Left hindlimb (tissue), 1 donor: ENCODE data around the gene FHAD1.

ENCODE experiments used
- DNase-seq: peaks from one replicate; pipeline ENCODE4 v3.0.0-alpha.2; 2018

The FHAD1 gene

GRCh38 chr1:15309687-15310086 is 62.7 kb downstream of the FHAD1 start:
- DNase-seq, result no peak

DNA sequence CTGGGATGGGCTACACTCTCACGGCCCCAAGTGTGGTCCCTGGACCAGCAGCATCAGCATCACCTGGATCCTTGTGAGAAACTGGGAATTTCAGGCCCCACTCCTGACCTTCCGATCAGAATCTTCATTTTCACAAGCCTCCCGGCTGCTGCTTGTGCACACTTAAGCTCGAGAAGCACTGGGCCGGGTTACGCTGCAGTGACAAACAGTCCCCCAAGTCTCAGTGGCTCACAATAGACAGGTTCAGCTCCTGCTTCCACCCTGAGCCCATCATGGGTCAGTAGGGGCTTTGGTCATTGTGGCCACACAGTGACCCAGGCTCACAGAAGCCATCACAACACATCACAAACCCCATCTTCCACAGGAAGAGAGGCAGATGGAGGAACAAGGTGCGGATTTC is 63.5 kb downstream of the FHAD1 start:
- no peak for DNase-seq

- no peak for DNase-seq
These were observed 64.2 kb downstream of the FHAD1 start for GRCh38 chr1:15311122-15311822.

DNA sequence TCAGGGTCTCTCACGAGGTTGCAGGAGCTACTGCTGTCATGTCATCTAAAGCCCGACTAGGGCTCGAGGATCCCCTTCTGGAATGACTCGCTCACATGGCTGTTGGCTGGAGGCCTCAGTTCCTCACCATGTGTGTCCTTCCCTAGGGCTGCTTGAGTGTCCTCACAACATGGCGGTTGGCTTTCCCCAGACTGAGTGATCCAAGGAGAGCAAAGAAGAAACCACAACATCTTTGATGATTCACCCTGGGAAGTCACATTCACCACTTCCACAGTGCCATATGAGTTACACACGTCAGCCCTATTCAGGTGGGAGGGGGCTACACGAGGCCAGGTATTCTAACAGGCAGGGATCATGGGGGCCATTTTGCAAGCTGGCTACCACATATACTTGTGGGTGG is 64.9 kb downstream of the FHAD1 start:
- no peak for DNase-seq

DNA sequence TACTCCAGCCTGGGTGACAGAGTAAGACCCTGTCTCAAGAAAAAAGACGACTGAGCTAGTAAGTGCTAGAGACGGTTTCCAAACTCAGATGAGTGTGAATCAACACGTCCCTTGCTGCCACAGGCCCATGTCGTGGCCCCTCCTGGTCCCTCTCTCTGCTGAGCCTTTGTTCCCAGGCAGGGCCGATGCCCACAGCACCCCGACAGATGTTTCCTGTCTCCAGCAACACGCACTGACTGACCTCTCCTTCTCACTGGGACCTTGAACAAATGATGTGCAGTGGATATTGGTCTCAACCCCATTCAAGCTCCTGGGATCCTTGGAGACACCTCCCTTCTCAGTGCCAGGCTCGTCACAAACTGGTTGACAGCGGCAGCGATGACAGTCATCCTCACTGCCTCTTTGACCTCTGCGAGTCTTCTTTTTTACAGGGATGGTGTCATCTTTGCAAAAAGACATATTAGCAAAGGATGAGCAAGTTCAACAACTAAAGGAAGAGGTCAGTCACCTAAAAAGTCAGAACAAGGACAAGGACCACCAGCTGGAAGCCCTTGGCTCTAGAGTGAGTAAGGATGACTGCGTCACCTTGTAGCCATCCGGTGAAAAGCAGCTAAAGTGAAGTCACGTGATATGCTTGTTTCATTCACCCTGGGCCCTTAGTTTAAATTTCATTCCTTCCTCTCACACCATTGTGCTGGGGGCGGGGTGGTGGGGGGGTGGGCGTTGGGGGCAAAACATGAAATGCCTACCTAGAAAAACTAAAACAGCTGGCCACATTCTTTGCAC is 65.8 kb downstream of the FHAD1 start:
- no peak for DNase-seq

GRCh38 chr1:15314328-15315281 is 67.6 kb downstream of the FHAD1 start:
- DNase-seq, result peak; percentile 20

DNA sequence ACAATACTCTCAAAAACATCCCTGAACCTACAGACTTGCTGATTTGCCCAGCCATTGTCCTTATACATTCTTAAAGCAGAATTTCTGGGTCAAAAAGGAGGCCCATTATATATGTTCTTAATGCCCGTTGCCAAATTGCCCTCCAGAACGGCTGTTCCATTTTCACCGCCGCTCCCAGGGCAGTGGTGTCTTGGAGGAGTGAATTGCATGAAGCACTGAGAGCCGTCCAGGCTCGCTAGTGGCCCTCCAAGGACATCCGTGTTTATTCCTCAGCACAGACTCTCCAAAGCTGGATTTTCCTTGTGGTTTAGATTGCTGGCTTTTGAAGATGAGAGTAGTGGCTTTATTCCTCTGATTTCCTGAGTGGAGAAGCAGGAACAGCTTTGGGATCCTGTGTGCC is 68.8 kb downstream of the FHAD1 start:
- DNase-seq, result no peak

- peak; percentile 15 for DNase-seq
These were observed 69.5 kb downstream of the FHAD1 start for GRCh38 chr1:15316510-15316909.

DNA sequence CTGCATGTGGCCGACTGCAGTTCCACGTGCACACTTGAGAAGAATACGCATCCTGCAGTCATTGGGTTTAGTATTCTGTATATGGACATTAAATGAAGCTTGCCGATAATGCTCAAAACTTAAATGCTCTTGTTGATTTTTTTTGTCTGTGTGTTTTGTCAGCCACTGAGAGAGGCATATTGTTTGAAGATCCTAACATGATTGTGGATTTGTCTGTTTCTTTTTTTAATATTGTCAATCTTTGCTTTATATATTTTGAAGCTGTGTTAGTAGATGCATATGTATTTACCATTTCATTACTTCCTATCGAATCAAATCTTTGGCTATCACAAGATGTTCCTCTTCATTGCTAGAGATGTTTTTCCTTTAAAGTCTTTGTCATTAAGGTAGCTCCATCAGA is 73.2 kb downstream of the FHAD1 start:
- DNase-seq, result no peak

DNA sequence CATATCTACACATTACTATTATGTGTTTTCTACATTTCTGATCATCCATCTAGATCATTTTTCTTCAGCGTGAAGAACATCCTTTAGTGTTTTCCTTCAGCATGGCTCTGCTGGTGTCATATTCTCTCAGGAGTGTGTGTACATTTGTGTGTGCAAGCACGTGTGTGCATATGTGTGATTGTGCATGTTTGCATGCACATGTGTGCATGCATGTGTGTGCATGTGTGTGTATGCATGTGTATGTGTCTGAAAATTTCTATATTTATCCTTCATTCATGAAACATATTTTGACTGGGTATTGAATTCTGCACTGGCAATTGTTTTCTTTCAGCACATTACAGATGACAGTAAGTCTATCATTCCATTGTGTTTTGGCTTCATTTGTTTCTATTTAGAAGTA is 74.6 kb downstream of the FHAD1 start:
- DNase-seq, result no peak

- peak; percentile 22 for DNase-seq
These were observed 75.8 kb downstream of the FHAD1 start for GRCh38 chr1:15322648-15323350.

DNA sequence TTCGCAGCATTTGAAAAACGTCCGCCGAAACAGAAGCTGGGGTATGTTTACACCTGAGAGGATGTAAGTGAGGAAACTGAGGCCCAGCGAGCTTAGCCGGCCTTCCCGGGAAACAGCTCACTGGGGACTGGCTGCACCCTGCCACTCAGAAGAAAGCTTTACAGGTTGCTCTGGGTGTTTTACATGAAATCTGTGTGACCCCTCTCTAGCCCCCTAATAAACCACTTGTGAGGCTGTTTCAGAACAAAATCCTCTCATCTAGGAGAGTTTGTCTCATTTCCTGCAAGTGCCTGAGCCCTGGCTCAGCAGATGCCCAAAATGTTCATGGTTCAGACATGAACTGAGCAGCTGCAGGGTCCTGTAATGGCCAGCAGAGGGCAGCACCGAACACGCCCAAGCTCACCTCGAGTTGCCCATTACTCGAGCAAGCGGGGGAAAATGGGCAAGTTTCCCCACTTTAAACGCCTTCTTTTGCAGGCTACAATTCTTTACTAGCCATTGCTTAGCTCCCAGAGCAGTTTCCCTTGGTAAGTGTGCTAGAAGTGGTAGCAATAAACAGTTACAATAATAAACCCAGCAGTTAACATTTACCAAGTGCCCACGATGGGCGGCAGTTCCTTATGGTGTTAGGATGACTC is 76.4 kb downstream of the FHAD1 start:
- DNase-seq, result peak; percentile 78

DNA sequence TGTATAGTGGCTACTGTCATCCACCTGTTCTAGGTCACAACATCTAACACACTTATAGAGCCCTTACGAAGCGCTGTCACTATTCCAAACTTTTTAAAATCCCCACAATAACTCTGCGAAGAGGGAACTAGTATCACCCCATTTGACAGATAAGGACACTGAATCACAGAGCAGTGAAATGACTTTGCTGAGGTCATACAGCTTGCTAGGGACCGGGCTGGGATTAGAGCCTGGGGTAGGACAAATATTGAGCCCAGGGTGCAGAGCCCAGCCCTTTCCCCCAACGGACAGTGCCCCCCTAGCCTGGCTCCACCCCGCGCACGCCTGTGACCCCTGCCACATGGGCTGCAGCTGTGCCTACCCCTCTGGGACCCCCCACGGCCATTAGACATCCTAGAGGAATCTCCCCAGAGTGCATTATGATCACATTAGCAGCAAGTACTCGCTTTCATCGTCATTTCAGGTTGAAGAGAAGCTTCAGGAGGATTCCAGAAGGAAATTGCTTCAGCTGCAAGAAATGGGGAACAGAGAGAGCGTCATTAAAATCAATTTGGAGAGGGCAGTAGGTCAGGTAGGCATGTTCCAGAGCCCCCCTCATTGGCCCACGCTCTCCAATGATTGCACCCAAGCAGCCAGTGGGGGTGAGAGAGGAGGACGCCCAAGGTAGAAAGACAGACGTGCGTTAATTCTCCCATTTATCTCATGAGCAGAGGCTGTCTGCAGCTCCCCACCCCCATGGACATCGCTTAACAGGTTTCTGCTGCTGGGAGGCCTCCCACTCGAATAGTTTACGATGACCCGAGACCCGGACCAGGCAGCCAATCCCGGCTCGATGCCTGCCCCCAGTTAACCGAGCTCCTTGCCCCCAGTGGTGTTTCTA is 77.2 kb downstream of the FHAD1 start:
- peak; percentile 39 for DNase-seq

GRCh38 chr1:15324869-15325335 is 77.9 kb downstream of the FHAD1 start:
- DNase-seq, result no peak

- DNase-seq, result peak; percentile 17
These were observed 78.5 kb downstream of the FHAD1 start for GRCh38 chr1:15325375-15326085.

- DNase-seq, result peak; percentile 76
These were observed 79.9 kb downstream of the FHAD1 start for GRCh38 chr1:15326691-15327588.

- peak; percentile 91 for DNase-seq
These were observed 81.5 kb downstream of the FHAD1 start for GRCh38 chr1:15328351-15329103.

GRCh38 chr1:15329104-15329820 is 82.2 kb downstream of the FHAD1 start:
- DNase-seq, result peak; percentile 68
